Osteocyte (in vitro differentiated cells): Measurements from ENCODE around the gene KRTAP5-2. TPM values are rescaled to one million over a fixed set of nuclear protein-coding genes. Genes with fewer than 3 reads are reported as not detected.

ENCODE experiments used
- DNase-seq: peaks from one replicate; pipeline ENCODE4 v3.0.0; 2021; ENCODE audit warnings: mixed read lengths; ENCODE audit not compliant: unreplicated experiment; ENCODE audit errors: extremely low spot score
- H3K27ac Mint-ChIP-seq: one replicate; pipeline ENCODE4 v1.8.0; 2021; ENCODE audit warnings: mild to moderate bottlenecking, mixed read lengths; ENCODE audit not compliant: unreplicated experiment
- H3K27me3 Mint-ChIP-seq: one replicate; pipeline ENCODE4 v1.8.0; 2021; ENCODE audit warnings: mixed read lengths; ENCODE audit not compliant: unreplicated experiment
- H3K36me3 Mint-ChIP-seq: one replicate; pipeline ENCODE4 v1.8.0; 2021; ENCODE audit warnings: mixed read lengths; ENCODE audit not compliant: unreplicated experiment
- H3K4me1 Mint-ChIP-seq: one replicate; pipeline ENCODE4 v1.8.0; 2021; ENCODE audit warnings: mixed read lengths; ENCODE audit not compliant: unreplicated experiment
- H3K4me3 Mint-ChIP-seq: one replicate; pipeline ENCODE4 v1.8.0; 2021; ENCODE audit warnings: mild to moderate bottlenecking, moderate library complexity, mixed read lengths; ENCODE audit not compliant: unreplicated experiment
- H3K9me3 Mint-ChIP-seq: one replicate; pipeline ENCODE4 v1.8.0; 2021; ENCODE audit warnings: mixed read lengths; ENCODE audit not compliant: unreplicated experiment
- CTCF ChIP-seq: fragments of 200-600 bp; sonication (generic); IDR thresholded peaks from 2 replicates; pipeline ENCODE4 v1.5.0; 2021; ENCODE audit warnings: antibody characterized with exemption, mild to moderate bottlenecking, moderate library complexity
- total RNA-seq: library from RNA; stranded (reverse); gene quantifications from 2 replicates; pipeline ENCODE4 v1.2.1, GENCODE V29; 2021

The KRTAP5-2 gene
- total RNA-seq, 1 donor from 2014 or later, result not detected

- no peak for DNase-seq
- H3K27me3 Mint-ChIP-seq, result no peaks in the 10 kb centered on the region
- H3K9me3 Mint-ChIP-seq, result no peaks in the 10 kb centered on the region
- H3K27ac Mint-ChIP-seq, result no peak overlapping the region
- peaks cover 31% of the 10 kb centered on the region for H3K4me1 Mint-ChIP-seq
- no peaks in the 10 kb centered on the region for H3K36me3 Mint-ChIP-seq
- no peak overlapping the region for H3K4me3 Mint-ChIP-seq
- TF ChIP-seq CTCF, result no peak
Measured at GRCh38 chr11:1555713-1556153, 42.4 kb downstream of the KRTAP5-2 start.

GRCh38 chr11:1554981-1555712 lies 42.9 kb downstream of the KRTAP5-2 start:
- no peak for TF ChIP-seq CTCF
- H3K9me3 Mint-ChIP-seq, result no peaks in the 10 kb centered on the region
- no peak overlapping the region for H3K27ac Mint-ChIP-seq
- H3K36me3 Mint-ChIP-seq, result no peaks in the 10 kb centered on the region
- H3K4me3 Mint-ChIP-seq, result no peak overlapping the region
- H3K4me1 Mint-ChIP-seq, result peaks cover 28% of the 10 kb centered on the region
- no peak for DNase-seq
- no peaks in the 10 kb centered on the region for H3K27me3 Mint-ChIP-seq

- H3K4me3 Mint-ChIP-seq, result no peak overlapping the region
- DNase-seq, result no peak
Measured at GRCh38 chr11:1553808-1554594, 44.1 kb downstream of the KRTAP5-2 start.

GRCh38 chr11:1549338-1550330 lies 48.5 kb downstream of the KRTAP5-2 start:
- Mint-ChIP-seq H3K27ac (no peak overlapping the region), H3K36me3 (no peaks in the 10 kb centered on the region), H3K27me3 (peaks cover 7% of the 10 kb centered on the region), H3K9me3 (no peaks in the 10 kb centered on the region), H3K4me1 (peaks cover 12% of the 10 kb centered on the region), H3K4me3 (no peak overlapping the region)
- no peak for TF ChIP-seq CTCF
- DNase-seq, result no peak

More at GRCh38 chr11:1553808-1554594, 44.1 kb downstream of the KRTAP5-2 start:
- Mint-ChIP-seq H3K4me1 (peaks cover 18% of the 10 kb centered on the region), H3K27ac (no peak overlapping the region), H3K27me3 (no peaks in the 10 kb centered on the region), H3K36me3 (no peaks in the 10 kb centered on the region), H3K9me3 (no peaks in the 10 kb centered on the region)
- no peak for TF ChIP-seq CTCF
